HG03432 (cell line): ENCODE data around the gene PXK.

Experiments
- ATAC-seq: cut with Tn5 transposase; IDR thresholded peaks from one replicate; pipeline ENCODE4 v1.9.1; 2021; ENCODE audit warnings: mild to moderate bottlenecking, moderate library complexity; ENCODE audit not compliant: unreplicated experiment

PXK gene

GRCh38 chr3:58379351-58380073 lies 46.8 kb downstream of the PXK start:
- ATAC-seq: no peak

- ATAC-seq: no peak
These were observed 50.8 kb downstream of the PXK start for GRCh38 chr3:58383476-58383875.

- no peak for ATAC-seq
These were observed 51.2 kb downstream of the PXK start for GRCh38 chr3:58383904-58384303.

GRCh38 chr3:58384381-58385090 lies 51.8 kb downstream of the PXK start:
- ATAC-seq: no peak

GRCh38 chr3:58386626-58387365 lies 54.1 kb downstream of the PXK start:
- ATAC-seq: no peak

- no peak for ATAC-seq
These were observed 55.2 kb downstream of the PXK start for GRCh38 chr3:58387650-58388546.

- no peak for ATAC-seq
These were observed 55.9 kb downstream of the PXK start for GRCh38 chr3:58388550-58389091.

- ATAC-seq: no peak
These were observed 58.6 kb downstream of the PXK start for GRCh38 chr3:58391156-58391865.

GRCh38 chr3:58392181-58392580 lies 59.5 kb downstream of the PXK start:
- ATAC-seq: no peak

GRCh38 chr3:58394339-58394738 lies 61.6 kb downstream of the PXK start:
- no peak for ATAC-seq

- ATAC-seq: no peak
These were observed 66.1 kb downstream of the PXK start for GRCh38 chr3:58398669-58399333.

GRCh38 chr3:58403513-58404109 lies 70.9 kb downstream of the PXK start:
- no peak for ATAC-seq

- ATAC-seq: no peak
These were observed 71.7 kb downstream of the PXK start for GRCh38 chr3:58404396-58404795.

GRCh38 chr3:58408906-58409305 lies 76.2 kb downstream of the PXK start:
- no peak for ATAC-seq

GRCh38 chr3:58409663-58410062 lies 77.0 kb downstream of the PXK start:
- ATAC-seq: no peak

GRCh38 chr3:58411036-58411435 lies 78.3 kb downstream of the PXK start:
- no peak for ATAC-seq

GRCh38 chr3:58411851-58412830 lies 79.4 kb downstream of the PXK start:
- no peak for ATAC-seq
